Measurements from ENCODE around the gene CNTNAP4.

CNTNAP4 gene

DNA sequence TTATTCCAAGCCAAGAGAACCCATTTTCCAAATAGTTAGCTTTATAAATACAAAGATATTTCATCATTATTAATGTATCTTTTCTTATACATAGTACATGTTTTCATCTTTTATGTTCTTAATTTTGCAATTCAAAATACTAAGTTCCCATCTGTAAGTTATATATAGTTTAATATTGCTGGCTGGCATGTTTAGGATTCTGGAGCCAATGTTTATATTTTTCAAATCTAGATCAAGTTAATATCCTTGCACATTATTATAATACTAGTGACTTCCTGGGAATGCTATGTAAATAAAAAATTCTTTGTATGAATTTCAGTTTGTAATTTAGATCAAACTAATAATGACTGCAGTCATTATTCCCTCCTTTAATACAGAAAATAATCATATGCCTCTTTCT is 189.7 kb downstream of the CNTNAP4 start:
- H3K36me3 ChIP-seq (ENCODE audit: control insufficient read depth in 1 of 2, insufficient read depth in 2 of 2, low read depth in 1 of 2, low read length in 2 of 2): no peaks in the 10 kb centered on the region
- no peak overlapping the region for H2AFZ ChIP-seq (ENCODE audit: low read depth, low read length)
- no peaks in the 10 kb centered on the region for H3K27me3 ChIP-seq (ENCODE audit: control insufficient read depth in 1 of 2, insufficient read depth in 1 of 2, low read length in 2 of 2)
- no peak overlapping the region for H3K27ac ChIP-seq (ENCODE audit: low read length, poor library complexity, severe bottlenecking)
- no peaks in the 10 kb centered on the region for H3K4me1 ChIP-seq (ENCODE audit: control insufficient read depth, insufficient read depth, low read depth, low read length)
- no peak overlapping the region for H3K4me2 ChIP-seq (ENCODE audit: low read length, poor library complexity, severe bottlenecking)
- no peak overlapping the region for H3K4ac ChIP-seq (ENCODE audit: low read depth in 1 of 2, low read length in 2 of 2)
- H3K9ac ChIP-seq (ENCODE audit: low read length): no peak overlapping the region
- H3K9me3 ChIP-seq (ENCODE audit: control insufficient read depth, low read length): peaks cover 2% of the 10 kb centered on the region
- H3K23ac ChIP-seq (ENCODE audit: low read length in 2 of 2): no peak overlapping the region
- no peak overlapping the region for H2BK12ac ChIP-seq (ENCODE audit: low read length in 2 of 2)
- H3K79me1 ChIP-seq (replicated peaks; ENCODE audit: low read length, poor library complexity, severe bottlenecking): no peaks in the 10 kb centered on the region
- DNase-seq: no peak
- H3K18ac ChIP-seq (ENCODE audit: low read depth in 1 of 2, low read length in 2 of 2): no peak overlapping the region
- no peak overlapping the region for H2AK5ac ChIP-seq (ENCODE audit: low read length, severe bottlenecking)
- H2BK5ac ChIP-seq (ENCODE audit: low read depth, low read length, poor library complexity, severe bottlenecking): no peak overlapping the region
- no peak overlapping the region for H4K8ac ChIP-seq (ENCODE audit: low read length)
- H2BK15ac ChIP-seq (ENCODE audit: low read depth, poor library complexity, severe bottlenecking): no peak overlapping the region
- no peak overlapping the region for H4K91ac ChIP-seq (ENCODE audit: low read length)
- no peak overlapping the region for H3K4me3 ChIP-seq (ENCODE audit: insufficient read depth in 1 of 2, low read depth in 1 of 2, low read length in 2 of 2)
- no peak overlapping the region for H3K14ac ChIP-seq (ENCODE audit: low read length in 2 of 2)
- H2BK120ac ChIP-seq (ENCODE audit: low read depth, low read length): no peak overlapping the region

DNA sequence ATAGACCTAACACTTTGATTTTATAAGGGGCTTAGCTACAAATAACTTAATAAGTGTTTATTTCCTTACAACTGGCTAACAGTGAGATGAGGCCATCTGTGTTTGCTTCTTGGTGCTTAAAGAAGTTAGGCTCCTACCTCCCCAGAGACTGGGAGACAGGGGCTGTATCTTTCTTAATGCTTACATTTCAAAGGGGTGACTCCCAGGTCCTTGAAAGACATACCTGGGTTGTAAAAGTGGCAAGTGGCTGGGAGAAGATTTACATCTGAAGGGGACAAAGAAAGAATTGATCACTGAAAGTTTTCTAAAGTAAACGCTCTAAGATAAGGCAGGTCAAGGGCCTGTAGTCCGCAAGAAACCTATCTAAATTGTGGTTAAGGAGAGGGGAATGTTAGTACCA is 196.8 kb downstream of the CNTNAP4 start:
- H2AFZ ChIP-seq (ENCODE audit: low read depth, low read length): no peak overlapping the region
- H3K36me3 ChIP-seq (ENCODE audit: control insufficient read depth in 1 of 2, insufficient read depth in 2 of 2, low read depth in 1 of 2, low read length in 2 of 2): no peaks in the 10 kb centered on the region
- H3K27me3 ChIP-seq (ENCODE audit: control insufficient read depth in 1 of 2, insufficient read depth in 1 of 2, low read length in 2 of 2): no peaks in the 10 kb centered on the region
- no peak overlapping the region for H3K23ac ChIP-seq (ENCODE audit: low read length in 2 of 2)
- no peak overlapping the region for H2BK5ac ChIP-seq (ENCODE audit: low read depth, low read length, poor library complexity, severe bottlenecking)
- DNase-seq: no peak
- no peaks in the 10 kb centered on the region for H3K4me1 ChIP-seq (ENCODE audit: control insufficient read depth, insufficient read depth, low read depth, low read length)
- no peak overlapping the region for H3K9ac ChIP-seq (ENCODE audit: low read length)
- H4K8ac ChIP-seq (ENCODE audit: low read length): no peak overlapping the region
- H4K91ac ChIP-seq (ENCODE audit: low read length): no peak overlapping the region
- H3K18ac ChIP-seq (ENCODE audit: low read depth in 1 of 2, low read length in 2 of 2): no peak overlapping the region
- no peaks in the 10 kb centered on the region for H3K79me1 ChIP-seq (replicated peaks; ENCODE audit: low read length, poor library complexity, severe bottlenecking)
- H3K4ac ChIP-seq (ENCODE audit: low read depth in 1 of 2, low read length in 2 of 2): no peak overlapping the region
- no peak overlapping the region for H3K27ac ChIP-seq (ENCODE audit: low read length, poor library complexity, severe bottlenecking)
- no peak overlapping the region for H3K4me2 ChIP-seq (ENCODE audit: low read length, poor library complexity, severe bottlenecking)
- 50% methylated on average over 1 of the region's 2 CpGs for WGBS
- no peak overlapping the region for H3K4me3 ChIP-seq (ENCODE audit: insufficient read depth in 1 of 2, low read depth in 1 of 2, low read length in 2 of 2)
- no peak overlapping the region for H3K14ac ChIP-seq (ENCODE audit: low read length in 2 of 2)
- no peak overlapping the region for H2BK15ac ChIP-seq (ENCODE audit: low read depth, poor library complexity, severe bottlenecking)
- no peak overlapping the region for H2BK120ac ChIP-seq (ENCODE audit: low read depth, low read length)
- no peak overlapping the region for H2AK5ac ChIP-seq (ENCODE audit: low read length, severe bottlenecking)
- peaks cover 2% of the 10 kb centered on the region for H3K9me3 ChIP-seq (ENCODE audit: control insufficient read depth, low read length)
- no peak overlapping the region for H2BK12ac ChIP-seq (ENCODE audit: low read length in 2 of 2)

- Histone ChIP-seq H3K4me1 (ENCODE audit: control insufficient read depth, insufficient read depth, low read depth, low read length) (no peaks in the 10 kb centered on the region), H3K79me1 (replicated peaks; ENCODE audit: low read length, poor library complexity, severe bottlenecking) (no peaks in the 10 kb centered on the region), H2BK5ac (ENCODE audit: low read depth, low read length, poor library complexity, severe bottlenecking) (no peak overlapping the region), H3K9me3 (ENCODE audit: control insufficient read depth, low read length) (no peaks in the 10 kb centered on the region), H3K18ac (ENCODE audit: low read depth in 1 of 2, low read length in 2 of 2) (no peak overlapping the region), H4K8ac (ENCODE audit: low read length) (no peak overlapping the region), H2BK12ac (ENCODE audit: low read length in 2 of 2) (no peak overlapping the region), H3K23ac (ENCODE audit: low read length in 2 of 2) (no peak overlapping the region), H2AFZ (ENCODE audit: low read depth, low read length) (no peak overlapping the region), H3K27me3 (ENCODE audit: control insufficient read depth in 1 of 2, insufficient read depth in 1 of 2, low read length in 2 of 2) (no peaks in the 10 kb centered on the region), H3K4ac (ENCODE audit: low read depth in 1 of 2, low read length in 2 of 2) (no peak overlapping the region), H3K27ac (ENCODE audit: low read length, poor library complexity, severe bottlenecking) (no peak overlapping the region), H3K4me3 (ENCODE audit: insufficient read depth in 1 of 2, low read depth in 1 of 2, low read length in 2 of 2) (no peak overlapping the region), H2BK120ac (ENCODE audit: low read depth, low read length) (no peak overlapping the region), H2BK15ac (ENCODE audit: low read depth, poor library complexity, severe bottlenecking) (no peak overlapping the region), H3K36me3 (ENCODE audit: control insufficient read depth in 1 of 2, insufficient read depth in 2 of 2, low read depth in 1 of 2, low read length in 2 of 2) (no peaks in the 10 kb centered on the region), H2AK5ac (ENCODE audit: low read length, severe bottlenecking) (no peak overlapping the region), H3K14ac (ENCODE audit: low read length in 2 of 2) (no peak overlapping the region), H4K91ac (ENCODE audit: low read length) (no peak overlapping the region), H3K4me2 (ENCODE audit: low read length, poor library complexity, severe bottlenecking) (no peak overlapping the region), H3K9ac (ENCODE audit: low read length) (no peak overlapping the region)
- 77% methylated on average over 1 of the region's 4 CpGs for WGBS
- DNase-seq: no peak
These were observed 200.9 kb downstream of the CNTNAP4 start for GRCh38 chr16:76478105-76478504.

GRCh38 chr16:76483307-76483909 is 206.2 kb downstream of the CNTNAP4 start:
- no peak overlapping the region for H2BK5ac ChIP-seq (ENCODE audit: low read depth, low read length, poor library complexity, severe bottlenecking)

More at GRCh38 chr16:76483307-76483909, 206.2 kb downstream of the CNTNAP4 start:
- Histone ChIP-seq H2BK15ac (ENCODE audit: low read depth, poor library complexity, severe bottlenecking) (no peak overlapping the region), H4K91ac (ENCODE audit: low read length) (no peak overlapping the region), H3K4me3 (ENCODE audit: insufficient read depth in 1 of 2, low read depth in 1 of 2, low read length in 2 of 2) (no peak overlapping the region), H3K27me3 (ENCODE audit: control insufficient read depth in 1 of 2, insufficient read depth in 1 of 2, low read length in 2 of 2) (no peaks in the 10 kb centered on the region), H3K23ac (ENCODE audit: low read length in 2 of 2) (no peak overlapping the region), H3K4me1 (ENCODE audit: control insufficient read depth, insufficient read depth, low read depth, low read length) (no peaks in the 10 kb centered on the region), H3K27ac (ENCODE audit: low read length, poor library complexity, severe bottlenecking) (no peak overlapping the region), H3K4ac (ENCODE audit: low read depth in 1 of 2, low read length in 2 of 2) (no peak overlapping the region), H3K14ac (ENCODE audit: low read length in 2 of 2) (no peak overlapping the region), H3K36me3 (ENCODE audit: control insufficient read depth in 1 of 2, insufficient read depth in 2 of 2, low read depth in 1 of 2, low read length in 2 of 2) (no peaks in the 10 kb centered on the region), H2AK5ac (ENCODE audit: low read length, severe bottlenecking) (no peak overlapping the region), H3K79me1 (replicated peaks; ENCODE audit: low read length, poor library complexity, severe bottlenecking) (no peaks in the 10 kb centered on the region), H2BK12ac (ENCODE audit: low read length in 2 of 2) (no peak overlapping the region), H2BK120ac (ENCODE audit: low read depth, low read length) (no peak overlapping the region), H3K4me2 (ENCODE audit: low read length, poor library complexity, severe bottlenecking) (no peak overlapping the region), H2AFZ (ENCODE audit: low read depth, low read length) (no peak overlapping the region), H3K9me3 (ENCODE audit: control insufficient read depth, low read length) (no peaks in the 10 kb centered on the region), H4K8ac (ENCODE audit: low read length) (no peak overlapping the region), H3K9ac (ENCODE audit: low read length) (no peak overlapping the region), H3K18ac (ENCODE audit: low read depth in 1 of 2, low read length in 2 of 2) (no peak overlapping the region)
- 86% methylated on average over 7 of the region's 8 CpGs for WGBS
- DNase-seq: no peak

All from mesenchymal stem cell (in vitro differentiated cells and primary cell).